Uterine smooth muscle cell (primary cell): Measurements from ENCODE around the gene ECI2. TPM values are rescaled to one million over a fixed set of nuclear protein-coding genes. Genes with fewer than 3 reads are reported as not detected.

ENCODE experiments used
- total RNA-seq: library from RNA; depleted of rRNA; stranded (reverse); fragments of >200 nt; gene quantifications from 2 replicates; pipeline ENCODE4 v1.2.3, GENCODE V29; 2014

ECI2 gene
- total RNA-seq: 113 and 223 TPM in 2 replicates

DNA sequence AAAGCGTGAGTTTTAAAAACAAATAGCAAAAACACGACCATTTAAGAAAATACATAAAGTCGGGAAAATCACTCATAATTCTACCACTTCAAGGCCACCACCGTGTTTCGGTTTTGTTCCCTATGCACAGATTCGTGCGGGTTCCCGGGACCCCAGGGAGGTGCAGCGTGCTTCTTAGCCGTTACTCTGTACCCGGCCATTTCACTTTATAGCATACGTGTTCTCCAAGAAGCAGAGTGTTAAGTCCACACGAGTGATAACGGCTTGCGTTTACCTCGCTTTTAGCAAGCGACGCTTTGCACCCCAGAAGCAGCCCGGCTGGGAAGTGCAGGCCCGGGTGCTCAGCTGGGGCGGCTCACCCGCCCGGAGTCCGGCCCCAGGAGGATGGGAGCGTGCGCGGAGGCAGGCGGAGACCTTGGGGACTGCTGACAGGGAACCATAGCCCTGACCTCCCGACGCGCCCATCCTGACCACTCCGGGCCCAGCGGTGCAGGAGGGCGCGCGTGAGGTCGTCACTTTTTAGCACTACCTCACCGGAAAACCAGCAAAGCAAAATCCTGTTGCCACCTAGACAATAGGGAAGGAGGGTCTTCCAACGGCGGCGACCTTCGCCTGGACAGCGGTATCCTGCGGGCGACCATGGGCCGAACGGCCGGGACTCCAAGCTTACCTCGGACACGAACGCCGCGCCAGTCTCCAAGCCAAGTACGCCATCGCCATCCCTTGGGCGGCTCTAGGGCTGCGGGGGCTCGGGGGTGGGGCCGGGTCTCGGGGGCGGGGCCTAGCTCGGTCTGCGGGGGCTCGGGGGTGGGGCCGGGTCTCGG lies at the start of gene ECI2:
Gene ECI2 (minus strand): TSS at position 735 of the 824 bp plus-strand sequence. CDS start 15 bp downstream, at position 720.

DNA sequence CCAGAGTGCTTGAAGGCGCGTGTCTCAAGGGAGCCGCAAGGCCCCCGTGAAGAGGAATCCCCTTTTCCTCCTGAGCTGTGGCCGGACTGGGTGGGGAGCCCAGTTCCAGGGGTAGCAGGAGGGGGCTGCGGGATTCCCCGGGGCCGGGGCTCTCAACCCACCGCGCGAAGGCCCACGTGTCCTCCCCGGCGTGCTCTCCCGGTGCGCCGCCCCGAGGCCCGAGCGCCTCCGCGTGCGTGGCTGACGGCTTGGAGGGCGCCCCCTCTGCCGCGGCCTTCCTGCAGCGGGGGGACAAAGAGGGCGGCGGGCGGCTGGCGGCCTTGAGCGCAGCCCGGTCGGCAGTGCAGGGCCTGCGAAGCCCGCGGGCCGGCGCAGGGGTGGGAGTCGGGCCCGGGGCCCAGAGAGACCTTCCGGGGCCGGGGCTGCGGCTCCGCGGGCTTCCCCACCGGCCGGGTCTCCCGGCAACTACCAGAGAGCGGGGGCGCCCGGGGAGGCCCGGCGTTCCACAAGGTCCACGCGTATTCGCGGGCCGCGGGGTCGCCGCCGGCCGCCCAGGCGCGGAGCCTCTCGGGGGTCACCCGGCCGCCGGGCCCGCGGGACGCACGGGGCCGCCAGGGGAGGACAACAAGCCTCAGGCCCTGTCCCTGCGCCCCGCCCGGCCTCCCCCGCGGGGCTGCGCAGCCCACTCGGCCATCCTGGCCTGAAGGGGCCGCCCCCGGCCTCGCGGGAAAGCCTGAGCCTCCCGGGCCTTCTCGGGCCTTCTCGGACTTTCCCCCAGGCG lies 56.5 kb downstream of the ECI2 start, which contains the start of gene FAM217A:
Gene FAM217A (minus strand): TSS at position 447 of the 781 bp plus-strand sequence. CDS start 1,723 bp downstream, outside the sequence.

Other genes with a start within 250 kb of the ECI2 start
- gene FAM217A, start 56.4 kb downstream of the ECI2 start, total RNA-seq: not detected in 2 replicates